Caco-2 (cell line): ENCODE results near the gene ESR2. TPM values are rescaled to one million over a fixed set of nuclear protein-coding genes. Genes with fewer than 3 reads are reported as not detected.

ENCODE experiments used
- BruUV-seq: library from RNA; stranded (reverse); fragments of 400-500 nt; replicated peaks from 2 replicates; lab custom pipeline; 2021; lab: Mats Ljungman, UMichigan
- CTCF ChIA-PET: fragments of 300-600 bp; sonication (Branson Sonifier 250); formaldehyde crosslinking; loops from one replicate; lab custom pipeline; 2022; ENCODE audit warnings: antibody characterized with exemption; lab: Charles Lee
- POLR2A ChIA-PET: fragments of 300-600 bp; sonication (Branson Sonifier 250); formaldehyde crosslinking; loops from one replicate; lab custom pipeline; 2022; ENCODE audit warnings: antibody characterized with exemption; lab: Charles Lee
- DNase-seq, 2 experiments: peaks; one replicate each; pipeline versions ENCODE4 v3.0.0 to v3.0.0-alpha.2; 2020 to 2022
- H3K27me3 ChIP-seq: replicated peaks from 2 replicates; pipeline ENCODE4 v1.6.0; 2011; ENCODE audit warnings: low read length; ENCODE audit not compliant: control insufficient read depth, insufficient read depth
- H3K36me3 ChIP-seq: 2 replicates; pipeline ENCODE4 v1.5.1; 2011; ENCODE audit warnings: low read length; ENCODE audit not compliant: control insufficient read depth, insufficient read depth
- H3K4me1 ChIP-seq: fragments of 250-450 bp; sonication (Bioruptor Pico); 2 replicates; pipeline ENCODE4 v1.5.1; 2020; ENCODE audit warnings: mild to moderate bottlenecking
- H3K4me3 ChIP-seq: 2 replicates; pipeline ENCODE4 v1.5.1; 2011; ENCODE audit warnings: low read depth, mild to moderate bottlenecking, control low read depth, low read length
- H3K9me3 ChIP-seq: fragments of 250-450 bp; sonication (Bioruptor Pico); 2 replicates; pipeline ENCODE4 v1.5.1; 2020; ENCODE audit warnings: mild to moderate bottlenecking, moderate library complexity
- H3K27ac Mint-ChIP-seq: one replicate; pipeline ENCODE4 v1.8.0; 2022; ENCODE audit warnings: mixed read lengths; ENCODE audit not compliant: unreplicated experiment
- H3K27me3 Mint-ChIP-seq: one replicate; pipeline ENCODE4 v1.8.0; 2022; ENCODE audit warnings: mixed read lengths; ENCODE audit not compliant: insufficient read depth, unreplicated experiment
- H3K36me3 Mint-ChIP-seq: one replicate; pipeline ENCODE4 v1.8.0; 2022; ENCODE audit warnings: mild to moderate bottlenecking, mixed read lengths; ENCODE audit not compliant: insufficient read depth, unreplicated experiment
- H3K4me1 Mint-ChIP-seq: one replicate; pipeline ENCODE4 v1.8.0; 2022; ENCODE audit warnings: low read depth, mixed read lengths; ENCODE audit not compliant: unreplicated experiment
- H3K4me3 Mint-ChIP-seq: one replicate; pipeline ENCODE4 v1.8.0; 2022; ENCODE audit warnings: mild to moderate bottlenecking, moderate library complexity, mixed read lengths; ENCODE audit not compliant: unreplicated experiment
- H3K9me3 Mint-ChIP-seq: one replicate; pipeline ENCODE4 v1.8.0; 2022; ENCODE audit warnings: mixed read lengths; ENCODE audit not compliant: unreplicated experiment
- intact Hi-C: fragments of 100-400 bp; cut with micrococcal nuclease; formaldehyde crosslinking; loops from one replicate; pipeline ENCODE4 v1.10.0; 2022; ENCODE audit not compliant: unreplicated experiment
- total RNA-seq: library from RNA; stranded (reverse); gene quantifications from 2 replicates; pipeline ENCODE4 v1.2.3, GENCODE V29; 2022
- TF ChIP-seq, protein P1 (sequence below), 2 experiments: fragments of 200-600 bp in 1 of 2; IDR thresholded peaks; 1 replicate in 1 of 2; 2 replicates in 1 of 2; pipeline versions ENCODE4 v1.5.1 to v1.8.0; 2011 to 2022; ENCODE audit warnings: antibody characterized with exemption in 1 of 2, control low read depth in 1 of 2, inconsistent platforms in 1 of 2, low read depth in 1 of 2, low read length in 1 of 2, mild to moderate bottlenecking in 1 of 2, moderate library complexity in 1 of 2; ENCODE audit not compliant: insufficient read depth in 1 of 2, severe bottlenecking in 1 of 2, unreplicated experiment in 1 of 2

Gene ESR2
- total RNA-seq, 1 experiment from 2014 or later = 0.23 TPM

DNA sequence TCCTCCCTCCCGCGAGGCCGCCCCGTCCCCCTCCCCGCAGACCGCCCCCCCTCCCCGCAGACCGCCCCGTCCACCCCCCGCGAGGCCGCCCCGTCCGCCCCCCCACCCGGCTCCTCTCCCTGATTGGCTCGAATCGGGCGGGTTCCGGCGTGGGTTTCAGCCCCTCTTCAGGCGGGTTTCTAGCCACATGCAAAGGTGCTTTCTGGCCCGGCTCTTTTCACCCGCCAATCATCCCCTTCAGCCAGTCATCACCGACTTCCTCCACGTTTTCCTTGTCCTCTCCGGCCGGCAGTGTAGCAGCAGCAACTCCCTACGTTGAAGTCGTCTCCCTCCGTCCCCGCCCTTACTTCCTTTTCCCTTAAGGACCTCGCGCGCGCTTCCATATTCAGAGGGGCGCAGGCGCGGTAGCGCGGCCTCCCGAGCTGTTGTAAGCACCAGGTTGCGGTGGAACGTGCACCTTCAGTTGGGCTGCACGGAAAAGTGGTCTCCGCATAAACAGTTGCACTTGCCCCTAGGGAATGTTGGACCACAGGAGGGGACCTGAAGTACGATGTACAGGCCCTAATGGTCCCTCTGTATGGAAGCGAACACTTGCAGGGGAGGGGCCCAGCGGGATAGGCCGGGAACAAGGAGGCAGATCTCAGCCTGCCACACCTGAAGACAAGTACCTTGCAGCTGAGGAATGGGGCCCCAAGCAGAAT, 44.6 kb upstream of the ESR2 start:
- ChIA-PET CTCF (interaction anchor here (1.0 to 1.3 kb wide), 3 partner anchors 49 to 139 kb away, joined by 4 to 7 read pairs (median 4); partner anchors contain the start of gene MTHFD1), POLR2A (interaction anchor here (2.8 kb wide), 1 partner anchor 49 kb away, joined by 14 read pairs; the partner anchor contains the start of gene MTHFD1)
- Mint-ChIP-seq H3K27ac (peak overlapping the region; percentile 96), H3K4me3 (peak overlapping the region; percentile 94), H3K9me3 (peaks cover 17% of the 10 kb centered on the region), H3K27me3 (no peaks in the 10 kb centered on the region), H3K36me3 (peaks cover 25% of the 10 kb centered on the region), H3K4me1 (peaks cover 9% of the 10 kb centered on the region)
- peak; percentile 97 to 99 for DNase-seq
- Histone ChIP-seq H3K9me3 (no peaks in the 10 kb centered on the region; the same call in 1 of the 2 replicates), H3K4me3 (peak overlapping the region; percentile 81), H3K4me1 (peaks cover 8% of the 10 kb centered on the region), H3K27me3 (no peaks in the 10 kb centered on the region), H3K36me3 (no peaks in the 10 kb centered on the region)
- TF ChIP-seq, protein P1, sequence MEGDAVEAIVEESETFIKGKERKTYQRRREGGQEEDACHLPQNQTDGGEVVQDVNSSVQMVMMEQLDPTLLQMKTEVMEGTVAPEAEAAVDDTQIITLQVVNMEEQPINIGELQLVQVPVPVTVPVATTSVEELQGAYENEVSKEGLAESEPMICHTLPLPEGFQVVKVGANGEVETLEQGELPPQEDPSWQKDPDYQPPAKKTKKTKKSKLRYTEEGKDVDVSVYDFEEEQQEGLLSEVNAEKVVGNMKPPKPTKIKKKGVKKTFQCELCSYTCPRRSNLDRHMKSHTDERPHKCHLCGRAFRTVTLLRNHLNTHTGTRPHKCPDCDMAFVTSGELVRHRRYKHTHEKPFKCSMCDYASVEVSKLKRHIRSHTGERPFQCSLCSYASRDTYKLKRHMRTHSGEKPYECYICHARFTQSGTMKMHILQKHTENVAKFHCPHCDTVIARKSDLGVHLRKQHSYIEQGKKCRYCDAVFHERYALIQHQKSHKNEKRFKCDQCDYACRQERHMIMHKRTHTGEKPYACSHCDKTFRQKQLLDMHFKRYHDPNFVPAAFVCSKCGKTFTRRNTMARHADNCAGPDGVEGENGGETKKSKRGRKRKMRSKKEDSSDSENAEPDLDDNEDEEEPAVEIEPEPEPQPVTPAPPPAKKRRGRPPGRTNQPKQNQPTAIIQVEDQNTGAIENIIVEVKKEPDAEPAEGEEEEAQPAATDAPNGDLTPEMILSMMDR (IDR thresholded peaks at IDR 0.05; ENCODE audit: insufficient read depth in 1 of 2, low read depth in 1 of 2, low read length in 1 of 2, severe bottlenecking in 1 of 2, unreplicated experiment in 1 of 2) = no peak
- no TSS peak for BruUV-seq
- intact Hi-C loops = loop anchor here (1.0 to 5.0 kb wide), 2 partner anchors 50 to 129 kb away; partner anchors contain the start of genes AKAP5 and MTHFD1

DNA sequence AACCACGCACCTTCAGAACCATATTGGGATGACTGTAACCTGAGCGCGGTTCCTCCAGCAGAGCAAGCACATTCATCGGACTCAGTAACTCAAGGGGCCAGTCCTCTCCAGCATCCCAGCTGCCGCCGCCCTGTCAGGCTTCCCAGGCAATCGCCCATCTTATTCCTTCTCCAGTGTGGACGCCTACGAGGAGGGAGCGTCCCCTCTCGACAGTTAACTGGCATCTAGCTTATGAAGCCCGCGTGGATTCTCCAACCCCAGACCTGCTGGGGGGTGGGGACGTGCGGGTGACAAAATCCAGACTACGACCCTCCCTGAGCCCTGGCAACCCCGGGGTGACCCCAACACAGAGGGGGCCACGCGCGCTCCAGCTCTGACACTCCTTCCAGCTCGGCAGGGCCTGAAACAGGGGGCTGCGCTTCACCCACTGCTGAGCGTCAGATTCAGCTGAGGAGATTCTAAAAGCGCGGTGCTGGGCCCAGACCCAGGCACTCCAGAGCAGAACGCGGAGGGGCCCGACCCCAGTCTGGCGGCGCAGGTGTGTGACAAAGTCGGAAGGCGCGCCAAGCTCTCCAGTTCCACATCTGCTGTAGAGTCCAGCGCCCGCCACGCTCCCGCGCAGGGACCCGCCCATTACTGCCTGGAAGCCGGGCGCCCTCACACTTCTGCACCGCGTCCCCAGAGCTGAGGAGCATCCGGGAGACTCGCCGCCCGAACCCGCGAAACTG, 43.9 kb upstream of the ESR2 start:
- peak overlapping the region; percentile 94 for H3K4me3 Mint-ChIP-seq
- H3K27me3 Mint-ChIP-seq = no peaks in the 10 kb centered on the region
- Histone ChIP-seq H3K36me3 (no peaks in the 10 kb centered on the region), H3K9me3 (no peaks in the 10 kb centered on the region; the same call in 1 of the 2 replicates), H3K4me3 (peak overlapping the region; percentile 81), H3K27me3 (no peaks in the 10 kb centered on the region), H3K4me1 (peaks cover 8% of the 10 kb centered on the region)
- intact Hi-C loops = loop anchor here (1.0 to 5.0 kb wide), 2 partner anchors 50 to 129 kb away; partner anchors contain the start of genes AKAP5 and MTHFD1
- peaks cover 17% of the 10 kb centered on the region for H3K9me3 Mint-ChIP-seq
- DNase-seq = peak; percentile 66 to 76
- ChIA-PET POLR2A (interaction anchor here (0.6 to 2.8 kb wide), 2 partner anchors 50 to 95 kb away, joined by 3 to 14 read pairs; partner anchors contain the start of gene MTHFD1), CTCF (interaction anchor here (1.1 to 1.3 kb wide), 2 partner anchors 49 to 140 kb away, joined by 4 to 7 read pairs; no protein-coding TSS in a partner anchor)
- H3K27ac Mint-ChIP-seq = peak overlapping the region; percentile 96
- BruUV-seq = no TSS peak
- TF ChIP-seq, protein P1 (IDR thresholded peaks at IDR 0.05; ENCODE audit: insufficient read depth in 1 of 2, low read depth in 1 of 2, low read length in 1 of 2, severe bottlenecking in 1 of 2, unreplicated experiment in 1 of 2) = no peak
- peaks cover 25% of the 10 kb centered on the region for H3K36me3 Mint-ChIP-seq
- peaks cover 9% of the 10 kb centered on the region for H3K4me1 Mint-ChIP-seq

DNA sequence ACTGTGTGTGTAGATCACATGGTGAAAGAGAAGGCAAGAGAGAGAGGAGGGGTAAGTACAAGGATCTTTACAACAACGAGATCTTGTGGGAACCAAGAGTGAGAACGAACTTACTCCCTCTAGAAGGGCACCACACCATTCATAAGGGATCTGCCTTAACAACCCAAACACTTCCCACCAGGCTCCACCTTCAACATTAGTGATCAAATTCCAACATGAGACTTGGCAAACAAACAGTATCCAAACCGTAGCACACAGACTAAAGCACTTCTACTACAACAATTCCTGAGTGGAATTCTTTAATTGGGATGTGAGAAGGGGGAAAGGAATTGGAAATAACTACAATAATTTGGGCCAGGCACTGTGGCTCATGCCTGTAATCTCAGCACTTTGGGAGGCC, 35.0 kb upstream of the ESR2 start:
- no peaks in the 10 kb centered on the region for H3K9me3 ChIP-seq
- no peaks in the 10 kb centered on the region for H3K36me3 ChIP-seq
- TF ChIP-seq, protein P1 (IDR thresholded peaks at IDR 0.05; ENCODE audit: insufficient read depth in 1 of 2, low read depth in 1 of 2, low read length in 1 of 2, severe bottlenecking in 1 of 2, unreplicated experiment in 1 of 2) = no peak
- no peaks in the 10 kb centered on the region for H3K4me1 ChIP-seq
- Mint-ChIP-seq H3K27ac (no peak overlapping the region), H3K4me1 (no peaks in the 10 kb centered on the region), H3K36me3 (no peaks in the 10 kb centered on the region), H3K27me3 (no peaks in the 10 kb centered on the region), H3K9me3 (no peaks in the 10 kb centered on the region), H3K4me3 (no peak overlapping the region)
- H3K27me3 ChIP-seq = no peaks in the 10 kb centered on the region
- ChIA-PET CTCF (no interaction called here), POLR2A (no interaction called here)
- H3K4me3 ChIP-seq = no peak overlapping the region
- no TSS peak for BruUV-seq
- no peak for DNase-seq
- intact Hi-C loops = no loop called here
